Measurements from ENCODE around the gene ERCC6L2.

Gene ERCC6L2

DNA sequence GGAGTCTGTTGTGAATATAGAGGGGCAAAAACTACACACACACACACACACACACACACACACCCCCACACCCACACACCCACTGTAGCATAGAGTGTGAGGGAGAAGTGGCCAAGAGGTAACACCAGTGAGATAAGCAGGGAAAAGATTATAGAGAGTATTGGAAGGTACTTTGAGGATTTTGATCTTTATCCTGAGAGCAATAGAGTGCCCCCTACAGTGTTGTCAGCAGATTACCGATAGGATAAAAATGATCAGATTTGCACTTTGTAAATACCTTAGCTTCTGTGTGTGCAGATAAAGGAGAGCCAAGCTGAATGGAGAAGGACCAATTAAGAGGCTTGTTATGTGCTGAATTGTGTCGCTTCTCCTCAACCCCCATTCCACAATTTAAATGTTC lies 32.3 kb downstream of the ERCC6L2 start:
- H3K9ac ChIP-seq: no peak overlapping the region
- no peak overlapping the region for H3K4me3 ChIP-seq (IDR thresholded peaks at IDR 0.05; ENCODE audit: insufficient read depth, low read depth, low read length)
- H3K4me1 ChIP-seq (ENCODE audit: low read depth, poor library complexity, severe bottlenecking): peaks cover 7% of the 10 kb centered on the region
- H3K27me3 ChIP-seq (ENCODE audit: insufficient read depth, low read depth): no peaks in the 10 kb centered on the region
- H3K36me3 ChIP-seq (ENCODE audit: insufficient read depth): no peaks in the 10 kb centered on the region
- no peak overlapping the region for H2AFZ ChIP-seq (ENCODE audit: low read depth)
- H3K79me2 ChIP-seq (ENCODE audit: insufficient read depth, low read depth): no peaks in the 10 kb centered on the region
- 0 out of 2 replicates have a peak, but pooled peaks have one; percentile 17 for TF ChIP-seq CTCF (conservative IDR thresholded peaks at IDR 0.05; ENCODE audit: low read depth, low read length)
- no peak overlapping the region for H3K4me2 ChIP-seq
- H3K27ac ChIP-seq: no peak overlapping the region
- H4K20me1 ChIP-seq (ENCODE audit: insufficient read depth): no peaks in the 10 kb centered on the region

DNA sequence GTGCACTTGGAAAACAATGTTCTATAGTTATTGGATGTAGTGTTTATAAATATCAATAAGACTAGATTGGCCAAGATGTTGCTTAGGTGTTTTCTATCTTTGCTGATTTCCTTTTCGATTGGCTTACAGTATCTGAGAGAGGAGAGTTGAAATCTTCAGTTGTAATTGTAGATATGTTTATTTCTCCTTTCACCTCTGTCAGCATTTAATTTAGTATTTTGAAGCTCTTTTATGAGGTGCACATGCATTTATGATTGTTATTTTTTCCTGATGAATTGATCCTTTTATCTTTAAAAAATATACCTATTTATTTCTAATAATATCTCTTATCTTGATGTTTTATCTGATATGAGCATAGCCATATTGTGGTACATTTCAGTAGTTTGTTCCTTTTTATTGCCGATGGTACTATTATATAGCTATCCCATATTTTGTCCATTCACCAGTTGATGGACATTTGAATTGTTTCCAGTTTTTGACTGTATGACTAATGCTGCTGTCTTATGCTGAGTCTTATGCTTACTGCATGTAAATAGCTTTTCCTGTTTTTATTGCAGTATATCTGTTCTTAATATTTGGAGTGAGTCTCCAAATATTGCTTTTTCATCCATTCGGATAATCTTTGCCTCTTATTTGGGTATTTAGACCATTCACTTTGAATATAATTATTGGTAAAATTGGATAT lies 34.7 kb downstream of the ERCC6L2 start:
- TF ChIP-seq CTCF (conservative IDR thresholded peaks at IDR 0.05; ENCODE audit: low read depth, low read length): no peak
- Histone ChIP-seq H4K20me1 (ENCODE audit: insufficient read depth) (no peaks in the 10 kb centered on the region), H3K36me3 (ENCODE audit: insufficient read depth) (no peaks in the 10 kb centered on the region), H3K79me2 (ENCODE audit: insufficient read depth, low read depth) (no peaks in the 10 kb centered on the region), H2AFZ (ENCODE audit: low read depth) (no peak overlapping the region), H3K27me3 (ENCODE audit: insufficient read depth, low read depth) (no peaks in the 10 kb centered on the region), H3K27ac (no peak overlapping the region), H3K4me2 (no peak overlapping the region), H3K9ac (no peak overlapping the region), H3K4me3 (IDR thresholded peaks at IDR 0.05; ENCODE audit: insufficient read depth, low read depth, low read length) (no peak overlapping the region), H3K4me1 (ENCODE audit: low read depth, poor library complexity, severe bottlenecking) (peaks cover 7% of the 10 kb centered on the region)

DNA sequence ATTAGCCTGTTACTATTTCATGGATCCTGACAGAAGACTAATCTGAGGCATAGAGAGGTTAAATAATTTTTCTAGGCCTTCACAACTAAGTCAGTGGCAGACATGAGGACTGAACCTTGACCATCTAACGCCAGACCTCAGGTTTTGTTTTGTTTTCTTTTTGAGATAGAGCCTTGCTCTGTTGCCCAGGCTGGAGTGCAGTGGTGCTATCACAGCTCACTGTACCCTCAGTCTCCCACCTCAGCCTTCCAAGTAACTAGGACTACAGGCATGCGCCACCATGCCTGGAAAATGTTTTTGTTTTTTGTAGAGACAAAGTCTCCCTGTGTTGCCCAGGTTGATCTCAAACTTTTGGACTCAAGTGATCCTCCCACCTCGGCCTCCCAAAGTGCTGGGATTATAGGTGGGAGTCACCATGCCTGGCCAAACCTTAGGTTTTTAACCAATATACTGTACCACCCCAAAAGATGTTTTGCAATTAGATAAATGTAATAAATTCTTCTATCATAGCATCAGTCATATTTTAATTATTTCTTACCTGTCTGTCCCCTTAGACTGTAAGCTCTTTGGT lies 35.4 kb downstream of the ERCC6L2 start:
- Histone ChIP-seq H3K4me2 (no peak overlapping the region), H3K27ac (no peak overlapping the region), H3K9ac (no peak overlapping the region), H2AFZ (ENCODE audit: low read depth) (no peak overlapping the region), H4K20me1 (ENCODE audit: insufficient read depth) (no peaks in the 10 kb centered on the region), H3K36me3 (ENCODE audit: insufficient read depth) (no peaks in the 10 kb centered on the region), H3K79me2 (ENCODE audit: insufficient read depth, low read depth) (no peaks in the 10 kb centered on the region), H3K27me3 (ENCODE audit: insufficient read depth, low read depth) (no peaks in the 10 kb centered on the region), H3K4me3 (IDR thresholded peaks at IDR 0.05; ENCODE audit: insufficient read depth, low read depth, low read length) (no peak overlapping the region), H3K4me1 (ENCODE audit: low read depth, poor library complexity, severe bottlenecking) (peaks cover 7% of the 10 kb centered on the region)
- TF ChIP-seq CTCF (conservative IDR thresholded peaks at IDR 0.05; ENCODE audit: low read depth, low read length): no peak

DNA sequence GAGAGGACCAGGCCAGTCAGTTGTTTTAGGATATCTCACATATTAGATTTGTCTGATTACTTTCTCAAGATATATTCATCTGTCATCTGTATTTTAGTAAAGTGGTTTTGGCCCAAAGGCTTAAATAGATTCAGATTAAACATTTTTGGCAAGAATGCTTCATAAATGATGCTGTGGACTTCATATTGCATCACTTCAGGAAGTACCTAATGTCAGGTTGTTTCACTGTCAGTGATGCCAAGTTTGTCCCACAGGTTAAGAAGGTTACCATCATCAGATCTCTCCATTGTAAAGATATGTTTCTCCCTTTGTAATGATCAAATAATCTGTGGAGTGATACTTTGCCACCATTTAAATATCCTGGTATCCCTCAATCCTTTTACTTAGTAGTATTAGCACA lies 37.3 kb downstream of the ERCC6L2 start:
- H3K27me3 ChIP-seq (ENCODE audit: insufficient read depth, low read depth): no peaks in the 10 kb centered on the region
- peaks cover 7% of the 10 kb centered on the region for H3K4me1 ChIP-seq (ENCODE audit: low read depth, poor library complexity, severe bottlenecking)
- H3K27ac ChIP-seq: no peak overlapping the region
- no peak for TF ChIP-seq CTCF (conservative IDR thresholded peaks at IDR 0.05; ENCODE audit: low read depth, low read length)
- H3K4me2 ChIP-seq: no peak overlapping the region
- no peak overlapping the region for H2AFZ ChIP-seq (ENCODE audit: low read depth)
- H3K4me3 ChIP-seq (IDR thresholded peaks at IDR 0.05; ENCODE audit: insufficient read depth, low read depth, low read length): no peak overlapping the region
- no peaks in the 10 kb centered on the region for H3K79me2 ChIP-seq (ENCODE audit: insufficient read depth, low read depth)
- no peak overlapping the region for H3K9ac ChIP-seq
- no peaks in the 10 kb centered on the region for H4K20me1 ChIP-seq (ENCODE audit: insufficient read depth)
- H3K36me3 ChIP-seq (ENCODE audit: insufficient read depth): no peaks in the 10 kb centered on the region

Data from KMS-11 (cell line).